ENCODE results near the gene C4BPA.

GRCh38 chr1:207115269-207115668 is 11.2 kb downstream of the C4BPA start:
- no peak for TF ChIP-seq POLR2A (IDR thresholded peaks at IDR 0.05; ENCODE audit: low read length)
- TF ChIP-seq GATA1 (IDR thresholded peaks at IDR 0.05; ENCODE audit: low read depth, low read length): no peak
